ENCODE data around the gene TMEM41B.
A peak's percentile ranks its signal among the peaks of the same experiment; 100 is the strongest.
"Not testable (repeated sequence)": the region's sequence is repeated elsewhere in the genome, so short reads cannot be mapped to it uniquely, and the experiment has no call there.

TMEM41B gene, protein sequence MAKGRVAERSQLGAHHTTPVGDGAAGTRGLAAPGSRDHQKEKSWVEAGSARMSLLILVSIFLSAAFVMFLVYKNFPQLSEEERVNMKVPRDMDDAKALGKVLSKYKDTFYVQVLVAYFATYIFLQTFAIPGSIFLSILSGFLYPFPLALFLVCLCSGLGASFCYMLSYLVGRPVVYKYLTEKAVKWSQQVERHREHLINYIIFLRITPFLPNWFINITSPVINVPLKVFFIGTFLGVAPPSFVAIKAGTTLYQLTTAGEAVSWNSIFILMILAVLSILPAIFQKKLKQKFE

DNA sequence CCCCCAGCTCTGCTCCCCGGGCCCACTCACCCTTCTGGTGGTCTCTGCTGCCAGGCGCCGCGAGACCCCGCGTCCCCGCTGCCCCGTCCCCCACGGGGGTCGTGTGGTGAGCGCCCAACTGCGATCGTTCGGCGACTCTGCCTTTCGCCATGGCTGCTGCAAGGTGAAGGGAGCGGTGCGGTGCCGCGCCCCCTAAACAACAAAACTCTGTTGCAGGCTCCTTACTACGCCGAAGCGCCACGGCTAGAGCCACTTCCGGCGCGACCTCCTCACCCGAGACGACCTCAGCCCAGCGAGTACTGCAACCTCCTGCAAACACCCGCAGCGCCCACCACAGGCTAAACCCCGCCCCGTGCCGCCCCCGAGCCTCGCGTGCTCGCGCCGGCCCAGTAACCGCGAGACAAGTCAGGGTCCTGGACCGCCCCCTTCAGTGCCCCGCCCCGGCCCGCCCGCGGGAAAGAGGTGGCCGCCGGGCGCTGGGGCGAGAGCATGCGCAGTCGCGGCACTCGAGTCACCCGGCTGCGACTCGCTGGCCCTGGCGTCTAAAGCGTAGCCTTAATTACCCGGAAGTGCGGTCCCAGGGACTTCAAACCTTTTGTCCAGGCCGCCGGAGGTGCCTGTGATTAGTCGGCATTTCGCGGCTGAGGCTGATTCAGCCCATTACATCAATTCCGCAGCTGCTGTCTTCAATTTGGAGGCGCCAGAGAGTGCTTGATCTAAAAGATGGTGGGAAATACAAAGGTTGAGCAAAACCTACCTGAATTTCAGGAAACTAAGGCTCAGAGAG is at the start of gene TMEM41B:
Gene TMEM41B (minus strand): TSS at position 303 of the 787 bp plus-strand sequence. CDS start 152 bp downstream, at position 151.
- DNase-seq (ENCODE audit: low read depth, low spot score), result peak; percentile 99

DNA sequence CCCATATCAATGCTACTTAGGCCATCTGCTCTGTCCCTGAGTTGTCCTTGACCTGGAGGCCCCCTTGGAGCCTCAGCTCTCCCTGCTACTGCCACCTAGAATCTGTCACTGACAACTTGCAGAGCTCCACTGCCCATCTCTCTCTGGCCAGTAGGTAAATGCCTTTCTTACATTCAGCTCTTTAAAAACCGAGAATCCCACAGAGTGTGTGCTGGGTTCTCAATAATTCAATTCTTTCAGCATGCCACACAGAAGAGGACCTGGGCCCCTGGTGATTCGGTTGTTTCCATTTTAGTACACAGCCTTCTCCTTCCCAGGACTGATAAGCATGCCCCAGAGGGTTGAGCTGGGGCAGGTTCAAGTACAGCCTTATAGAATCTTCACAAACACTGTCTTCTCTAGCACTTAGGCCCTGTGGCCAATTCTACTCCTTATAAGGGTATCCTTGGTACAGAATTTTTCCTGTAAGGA is 48.0 kb upstream of the TMEM41B start:
- peak; percentile 52 for DNase-seq (ENCODE audit: low read depth, low spot score)

DNA sequence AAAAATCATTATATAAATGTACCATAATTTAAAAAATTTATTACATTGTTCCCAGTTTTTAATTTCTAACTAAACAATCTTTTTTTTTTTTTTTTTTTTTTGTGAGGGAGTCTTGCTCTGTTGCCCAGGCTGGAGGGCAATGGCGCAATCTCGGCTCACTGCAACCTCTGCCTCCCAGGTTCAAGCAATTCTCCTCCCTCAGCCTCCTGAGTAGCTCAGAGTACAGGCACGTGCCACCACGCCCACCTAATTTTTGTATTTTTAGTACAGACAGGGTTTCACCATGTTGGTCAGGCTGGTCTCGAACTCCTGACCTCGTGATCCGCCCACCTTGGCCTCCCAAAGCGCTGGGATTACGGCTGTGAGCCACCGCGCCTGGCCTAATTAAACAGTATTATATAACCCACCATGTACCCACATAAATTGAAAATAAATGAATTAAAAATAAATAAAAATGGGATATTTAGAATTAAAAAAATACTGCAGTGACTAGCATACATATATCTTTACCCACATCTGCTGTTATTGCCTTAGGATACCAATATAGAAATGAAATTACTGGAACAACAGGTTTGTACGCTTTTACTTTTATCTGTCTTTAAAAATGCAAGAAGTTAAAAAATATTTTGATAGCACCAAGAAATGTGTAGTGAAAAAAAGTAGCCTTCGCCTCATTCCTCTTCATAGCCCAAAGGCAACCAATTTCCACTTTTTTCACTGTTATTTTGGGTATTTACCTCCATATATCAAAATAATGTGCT is 46.6 kb upstream of the TMEM41B start:
- DNase-seq (ENCODE audit: low read depth, low spot score), result not testable (repeated sequence)

DNA sequence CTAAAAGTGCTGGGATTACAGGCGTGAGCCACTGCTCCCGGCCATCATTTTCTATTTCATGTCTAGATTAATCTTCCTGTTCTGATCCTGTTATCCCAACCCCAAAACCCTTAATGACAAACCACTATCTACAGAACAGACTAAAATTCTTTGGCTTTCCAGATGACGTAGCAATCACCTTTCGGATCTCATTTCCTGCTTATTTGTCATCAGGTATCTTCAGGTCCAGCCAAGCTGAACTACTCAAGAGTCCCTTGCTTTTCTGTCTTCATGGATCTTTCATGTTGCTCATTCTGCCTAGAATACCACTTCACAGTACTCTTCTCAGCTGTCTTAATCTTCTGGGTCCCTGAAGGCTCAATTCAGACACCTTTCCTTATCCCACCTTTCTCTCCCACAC is 42.6 kb upstream of the TMEM41B start:
- DNase-seq (ENCODE audit: low read depth, low spot score), result no peak

DNA sequence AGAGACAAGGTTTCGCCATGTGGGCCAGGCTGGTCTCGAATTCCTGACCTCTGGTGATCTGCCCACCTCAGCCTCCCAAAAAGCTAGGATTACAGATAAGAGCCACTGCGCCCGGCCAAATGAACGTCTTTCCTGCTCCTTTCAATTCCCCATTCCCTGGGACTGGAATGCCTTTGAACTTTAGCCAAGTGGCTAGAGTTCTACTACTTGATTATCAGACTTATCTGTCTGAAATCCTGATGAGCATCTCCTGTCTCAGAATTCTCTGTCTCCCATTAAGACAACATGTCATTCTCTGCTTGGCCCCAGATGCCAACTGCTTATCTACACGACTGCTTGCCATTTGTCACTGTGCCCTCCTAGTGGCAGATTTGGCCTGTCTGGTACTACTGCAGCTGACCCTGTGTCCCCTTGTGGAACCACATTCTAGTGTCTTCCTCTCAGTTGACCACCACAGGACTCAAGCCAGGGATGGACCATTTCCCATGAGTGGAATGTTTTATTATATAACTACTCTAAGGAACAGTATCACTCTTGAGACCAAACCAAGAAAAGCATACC is 37.0 kb upstream of the TMEM41B start:
- no peak for DNase-seq (ENCODE audit: low read depth, low spot score)

DNA sequence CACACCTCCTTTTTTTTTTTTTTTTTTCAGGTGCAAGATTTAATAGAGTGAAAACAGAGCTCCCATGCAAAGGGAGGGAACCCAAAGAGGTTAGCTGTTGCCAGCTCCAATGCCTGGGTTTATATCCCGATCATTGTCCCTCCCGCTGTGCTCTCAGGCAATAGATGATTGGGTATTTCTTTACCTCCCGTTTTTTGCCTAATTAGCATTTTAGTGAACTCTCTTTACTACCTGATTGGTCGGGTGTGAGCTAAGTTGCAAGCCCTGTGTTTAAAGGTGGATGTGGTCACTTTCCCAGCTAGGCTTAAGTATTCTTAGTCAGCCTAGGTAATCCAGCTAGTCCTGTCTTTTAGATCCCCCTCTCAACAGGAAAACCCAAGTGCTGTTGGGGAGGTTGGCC is 33.4 kb upstream of the TMEM41B start:
- DNase-seq (ENCODE audit: low read depth, low spot score), result not testable (repeated sequence)

DNA sequence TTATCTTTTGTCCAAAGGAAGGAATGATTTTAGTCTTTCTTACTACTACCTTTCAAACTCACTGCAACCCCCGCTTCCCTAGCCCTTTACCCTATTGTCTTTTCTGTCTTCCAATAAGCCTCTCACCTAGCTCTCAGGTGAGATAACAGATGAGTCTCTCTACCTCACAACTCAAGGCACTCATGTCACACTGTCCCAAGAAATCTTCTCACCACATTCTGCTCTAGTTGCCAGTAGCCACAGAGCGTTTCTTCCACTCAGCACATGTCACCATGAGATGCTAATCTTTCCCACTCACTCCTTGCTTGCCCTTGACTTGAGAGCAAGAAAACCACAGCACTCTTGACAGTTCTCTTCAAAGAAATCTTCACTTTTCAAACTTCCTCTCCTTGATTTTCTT is 32.7 kb upstream of the TMEM41B start:
- DNase-seq (ENCODE audit: low read depth, low spot score), result no peak

DNA sequence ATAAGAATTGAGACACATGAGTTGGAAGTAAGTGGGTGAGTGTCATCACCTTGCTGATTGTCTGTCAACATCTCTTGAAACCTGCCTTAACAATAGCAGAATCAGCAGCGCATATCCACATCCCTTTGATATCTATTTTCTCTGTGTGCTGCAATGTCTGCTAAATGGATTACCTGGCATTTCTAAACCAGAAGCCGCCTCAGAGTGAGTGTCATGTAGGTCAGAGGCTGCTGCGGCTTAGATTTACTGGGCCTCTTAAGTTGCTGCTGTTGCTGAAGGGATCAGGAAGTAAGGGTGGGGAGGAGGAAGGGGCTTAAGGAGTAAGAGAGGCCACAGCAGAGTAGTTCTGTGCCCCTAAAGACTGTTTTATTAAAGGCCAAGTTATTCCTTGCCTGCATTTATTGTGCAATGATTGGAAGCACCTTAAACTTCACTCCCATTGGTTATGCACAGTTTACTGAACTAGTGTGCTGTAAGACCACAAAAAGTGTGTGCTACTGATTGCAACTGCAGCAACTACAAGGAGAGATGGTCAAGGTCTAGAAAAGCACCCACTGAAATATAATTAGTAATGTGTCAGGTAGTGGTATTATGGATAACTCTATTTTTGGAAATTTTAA is 29.8 kb upstream of the TMEM41B start:
- DNase-seq (ENCODE audit: low read depth, low spot score), result no peak

DNA sequence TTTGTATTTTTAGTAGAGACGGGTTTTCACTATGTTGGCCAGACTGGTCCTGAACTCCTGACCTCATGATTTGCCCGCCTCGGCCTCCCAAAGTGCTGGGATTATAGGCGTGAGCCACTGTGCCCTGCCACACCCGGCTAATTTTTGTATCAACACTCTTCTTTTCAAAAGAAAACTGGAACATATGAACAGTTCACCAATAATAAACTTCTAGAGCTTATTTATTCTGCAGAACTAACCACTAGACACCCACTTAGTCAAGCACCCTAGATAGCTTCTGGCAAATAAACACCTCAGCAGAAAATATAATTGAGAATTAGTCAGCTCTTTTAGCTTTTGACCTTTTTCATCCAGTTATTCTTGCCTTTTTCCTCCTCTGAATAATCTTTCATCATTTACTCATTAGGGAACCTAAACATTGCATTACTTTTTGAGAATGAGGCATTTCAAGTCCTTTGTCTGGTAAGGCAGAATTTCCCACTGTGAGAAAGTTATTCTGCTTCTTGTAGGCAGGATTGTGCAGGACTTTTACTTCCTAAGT is 27.3 kb upstream of the TMEM41B start:
- no peak for DNase-seq (ENCODE audit: low read depth, low spot score)

DNA sequence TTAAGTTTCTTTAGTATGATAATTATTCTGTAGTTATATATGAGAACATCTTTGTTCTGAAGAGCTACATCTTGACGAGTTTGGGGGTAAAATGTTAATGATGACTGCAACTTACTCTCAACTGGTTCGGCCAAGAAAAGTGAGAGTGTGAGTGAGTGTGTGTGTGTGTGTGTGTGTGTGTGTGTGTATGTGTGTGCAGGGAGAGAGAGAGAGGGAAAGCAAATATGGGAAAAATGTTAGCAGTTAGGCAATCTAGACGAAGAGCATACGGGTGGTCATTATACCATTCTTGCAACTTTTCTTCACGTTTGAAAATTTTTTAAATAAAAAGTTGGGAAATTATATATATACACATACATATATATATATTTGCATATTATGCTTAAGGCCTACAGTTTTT is 18.3 kb upstream of the TMEM41B start:
- no peak for DNase-seq (ENCODE audit: low read depth, low spot score)

DNA sequence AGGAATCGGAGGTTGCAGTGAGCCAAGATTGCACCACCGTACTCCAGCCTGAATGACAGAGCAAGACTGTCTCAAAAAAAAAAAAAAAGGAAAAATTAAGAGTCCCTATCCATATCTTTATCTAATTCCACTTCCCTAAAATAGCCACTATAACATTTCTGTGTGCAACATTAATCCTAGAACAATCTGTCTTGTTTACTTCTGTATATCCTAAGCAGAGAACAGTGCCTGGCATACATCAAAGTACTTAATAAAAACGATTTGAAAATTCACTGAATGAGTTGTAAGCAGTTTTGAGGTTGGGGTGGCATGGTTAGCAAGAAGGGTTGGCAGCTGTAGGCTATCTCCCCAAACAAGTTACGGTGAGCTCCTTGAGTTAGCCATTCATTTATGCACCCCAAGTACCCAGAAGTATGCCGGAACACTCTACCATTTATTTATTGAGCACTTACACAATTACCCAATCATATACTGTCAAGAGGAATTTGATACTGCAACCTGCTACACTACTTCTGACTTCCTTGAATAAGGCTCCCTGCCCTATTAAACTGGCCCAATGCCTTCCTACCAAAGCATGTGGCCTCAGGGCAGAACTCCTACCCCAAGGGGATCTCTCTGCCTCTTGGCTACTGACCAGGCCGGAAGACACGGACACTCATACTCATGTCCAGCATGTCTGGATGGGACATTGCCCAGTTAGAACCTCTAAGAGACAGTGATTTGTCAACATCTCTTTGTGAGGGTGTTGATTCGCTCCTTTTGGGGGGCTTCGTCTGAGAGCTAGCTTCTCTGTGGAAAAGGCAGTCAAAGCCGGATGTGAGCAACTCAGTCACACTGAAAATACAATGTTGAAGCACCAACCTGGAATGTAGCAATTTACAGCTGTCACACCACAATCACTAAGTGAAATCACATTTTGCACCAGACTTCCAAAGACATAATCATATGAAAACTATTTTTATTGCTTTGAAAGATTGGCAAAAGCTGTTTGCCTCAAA is 16.3 kb upstream of the TMEM41B start:
- no peak for DNase-seq (ENCODE audit: low read depth, low spot score)

DNA sequence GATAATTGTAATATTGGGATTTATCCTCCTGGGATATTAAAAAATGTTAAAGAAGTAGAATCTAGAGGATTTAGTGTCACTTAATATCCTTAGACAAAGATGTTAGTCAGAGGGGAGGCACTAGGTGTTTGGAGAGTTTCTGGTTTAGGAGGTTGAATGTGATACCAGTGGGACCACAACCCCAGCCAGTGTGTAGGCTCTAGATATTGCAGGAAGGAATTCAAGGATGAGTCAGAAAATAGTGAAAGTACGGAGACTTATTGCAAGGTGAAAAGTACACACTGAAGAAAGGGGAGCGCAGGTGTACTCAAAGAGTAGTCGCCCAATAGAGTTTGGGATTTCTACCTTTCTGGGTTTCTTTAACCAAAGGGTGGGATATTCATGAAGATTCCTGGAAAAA is 5.7 kb upstream of the TMEM41B start:
- DNase-seq (ENCODE audit: low read depth, low spot score), result no peak

DNA sequence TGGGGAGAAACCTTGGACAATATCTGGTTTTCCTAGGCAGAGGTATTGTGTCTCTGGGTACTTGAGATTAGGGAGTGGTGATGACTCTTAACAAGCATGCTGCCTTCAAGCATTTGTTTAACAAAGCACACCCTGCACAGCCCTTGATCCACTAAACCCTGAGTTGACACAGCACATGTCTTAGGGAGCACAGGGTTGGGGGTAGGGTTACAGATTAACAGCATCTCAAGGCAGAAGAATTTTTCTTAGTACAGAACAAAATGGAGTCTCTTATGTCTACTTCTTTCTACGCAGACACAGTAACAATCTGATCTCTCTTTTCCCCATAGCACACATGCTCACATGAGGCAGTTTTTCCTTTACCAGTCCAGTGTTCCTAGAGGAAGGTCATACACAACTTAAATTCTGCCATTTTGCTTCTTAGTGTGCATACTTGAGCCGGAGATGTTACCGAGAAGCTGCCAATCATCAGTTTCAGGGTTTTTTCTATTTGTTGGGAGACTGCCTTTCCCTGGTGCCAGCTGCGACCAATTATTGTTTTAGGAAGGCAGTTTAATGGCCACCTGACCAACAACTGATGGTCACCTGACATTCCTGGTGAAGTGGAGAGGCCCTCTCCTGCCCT is 5.1 kb upstream of the TMEM41B start:
- peak; percentile 77 for DNase-seq (ENCODE audit: low read depth, low spot score)

DNA sequence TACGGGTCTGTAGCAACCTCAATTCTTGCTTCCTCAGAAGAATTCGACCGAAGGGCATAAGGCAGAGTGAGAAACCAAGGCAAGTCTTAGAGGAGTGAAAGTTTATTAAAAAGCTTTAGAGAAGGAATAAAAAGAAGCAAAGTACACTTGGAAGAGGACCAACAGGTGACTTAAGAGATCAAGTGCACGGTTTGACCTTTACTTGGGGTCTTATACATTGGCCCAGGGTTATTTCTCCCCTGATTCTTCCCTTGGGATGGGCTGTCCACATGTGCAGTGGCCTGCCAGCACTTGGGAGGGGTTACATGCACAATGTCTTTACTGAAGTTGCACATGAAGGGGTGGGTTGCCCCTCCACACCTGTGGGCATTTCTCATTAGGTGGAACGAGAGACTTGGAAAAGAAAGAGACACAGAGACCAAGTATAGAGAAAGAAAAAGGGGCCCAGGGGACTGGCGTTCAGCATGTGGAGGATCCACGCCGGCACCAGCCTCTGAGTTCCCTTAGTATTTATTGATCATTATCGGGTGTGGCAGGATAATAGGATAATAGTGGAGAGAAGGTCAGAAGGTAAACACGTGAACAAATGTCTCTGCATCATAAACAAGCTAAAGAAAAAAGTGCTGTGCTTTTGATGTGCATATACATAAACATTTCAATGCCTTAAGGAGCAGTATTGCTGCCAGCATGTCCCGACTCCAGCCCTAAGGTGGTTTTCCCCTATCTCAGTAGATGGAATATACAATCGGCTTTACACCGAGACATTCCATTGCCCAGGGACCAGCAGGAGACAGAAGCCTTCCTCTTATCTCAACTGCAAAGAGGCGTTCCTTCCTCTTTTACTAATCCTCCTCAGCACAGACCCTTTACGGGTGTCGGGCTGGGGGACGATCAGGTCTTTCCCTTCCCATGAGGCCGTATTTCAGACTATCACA is 4.3 kb upstream of the TMEM41B start:
- peak; percentile 71 for DNase-seq (ENCODE audit: low read depth, low spot score)

DNA sequence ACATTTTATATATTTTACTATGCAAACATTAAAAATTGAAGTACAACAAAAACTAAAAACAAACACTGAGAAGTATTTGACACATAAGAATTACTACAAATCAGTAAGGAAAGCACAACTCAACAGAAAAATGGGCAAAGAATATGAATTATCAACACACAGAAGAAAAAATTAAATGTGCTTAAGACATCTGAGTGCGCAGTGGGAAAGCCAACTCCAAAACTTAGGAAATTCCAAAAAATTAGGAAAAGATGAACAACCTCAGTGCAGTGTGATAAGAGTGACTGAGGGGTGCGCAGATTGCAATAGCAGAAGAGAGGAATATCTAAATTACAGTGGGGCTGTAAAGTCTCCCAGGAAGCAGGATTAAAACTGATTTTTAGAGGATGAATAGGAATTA is 1.9 kb upstream of the TMEM41B start:
- DNase-seq (ENCODE audit: low read depth, low spot score), result no peak

DNA sequence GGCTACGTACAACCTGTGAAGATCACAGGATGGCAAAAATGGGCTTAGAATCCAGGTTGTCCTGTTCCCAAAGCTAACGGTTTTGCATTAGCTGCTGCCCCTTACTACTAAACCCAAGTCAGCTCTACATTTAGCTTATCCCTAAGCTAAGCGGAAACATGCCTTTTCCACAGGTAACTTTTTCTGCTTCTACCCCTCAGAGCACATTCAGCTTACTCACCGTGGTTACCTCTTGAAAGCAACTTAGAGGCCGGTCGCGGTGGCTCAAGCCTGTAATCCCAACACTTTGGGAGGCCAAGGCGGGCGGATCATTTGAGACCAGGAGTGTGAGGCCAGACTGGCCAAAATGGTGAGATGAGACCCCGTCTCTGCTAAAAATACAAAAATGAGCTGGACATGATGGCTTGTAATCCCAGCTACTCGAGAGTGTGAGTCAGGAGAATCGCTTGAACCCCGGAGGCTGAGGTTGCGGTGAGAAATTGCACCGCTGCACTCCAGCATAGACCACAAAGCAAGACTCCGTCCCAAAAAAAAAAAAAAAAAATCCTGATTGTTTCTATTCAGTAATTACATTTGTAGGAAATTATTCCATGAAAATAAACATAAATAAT is 790 bp upstream of the TMEM41B start:
- no peak for DNase-seq (ENCODE audit: low read depth, low spot score)

DNA sequence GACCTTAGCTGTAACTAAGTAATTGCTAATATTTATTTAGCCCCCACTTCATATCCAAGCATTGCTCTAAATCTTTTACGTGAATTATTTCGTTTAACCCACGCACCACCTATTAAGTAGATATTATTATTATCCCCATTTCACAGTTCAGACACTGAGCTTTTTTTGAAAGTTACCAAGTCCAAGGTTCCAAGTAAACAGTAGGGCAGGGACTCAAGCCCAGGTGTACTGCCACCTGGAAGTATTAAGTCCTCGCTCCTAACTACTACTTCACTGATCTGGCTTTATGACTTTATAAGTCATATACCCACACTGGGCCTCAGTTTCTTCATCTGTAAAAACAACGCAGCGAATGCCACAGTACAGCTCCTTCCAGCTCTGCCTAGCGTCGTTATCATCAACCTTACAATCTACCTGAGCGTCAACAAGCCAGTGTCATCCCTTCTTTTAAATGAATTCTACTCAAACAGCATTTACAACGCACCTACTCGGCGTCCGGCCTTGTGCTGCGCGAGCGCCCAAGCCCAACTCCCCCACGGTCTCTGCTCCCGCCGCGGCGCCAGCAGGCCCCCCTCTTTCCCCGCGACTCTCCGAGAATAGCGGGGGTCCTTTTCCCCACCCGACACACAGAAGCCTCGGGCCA is 624 bp downstream of the TMEM41B start:
- DNase-seq (ENCODE audit: low read depth, low spot score), result no peak

Measured in ELF-1 (cell line).